ENCODE data around the gene CXCL5.

CXCL5 gene

GRCh38 chr4:73998040-73999011, at the start of gene CXCL5:
Gene CXCL5 (minus strand): TSS chr4:73998677. CDS start chr4:73998581, 96 bp downstream.
- no peak for DNase-seq

GRCh38 chr4:74047152-74047551, 48.7 kb upstream of the CXCL5 start:
- DNase-seq = no peak

- no peak for DNase-seq
Measured at GRCh38 chr4:74045772-74046171, 47.3 kb upstream of the CXCL5 start.

- DNase-seq = no peak
Measured at GRCh38 chr4:74045247-74045646, 46.8 kb upstream of the CXCL5 start.

- DNase-seq = no peak
Measured at GRCh38 chr4:74044677-74045076, 46.2 kb upstream of the CXCL5 start.

- DNase-seq = no peak
Measured at GRCh38 chr4:74042681-74043080, 44.2 kb upstream of the CXCL5 start.

- DNase-seq = no peak
Measured at GRCh38 chr4:74041418-74041817, 42.9 kb upstream of the CXCL5 start.

GRCh38 chr4:74039315-74039763, 40.9 kb upstream of the CXCL5 start:
- DNase-seq = no peak

GRCh38 chr4:74038425-74039314, 40.2 kb upstream of the CXCL5 start, which contains the start of gene CXCL3:
Gene CXCL3 (minus strand): TSS chr4:74038689. CDS start chr4:74038611, 78 bp downstream.
- DNase-seq = peak; percentile 6

- no peak for DNase-seq
Measured at GRCh38 chr4:74038086-74038424, 39.6 kb upstream of the CXCL5 start.

GRCh38 chr4:74037076-74037955, 38.8 kb upstream of the CXCL5 start:
- no peak for DNase-seq

- no peak for DNase-seq
Measured at GRCh38 chr4:74033739-74034138, 35.3 kb upstream of the CXCL5 start.

GRCh38 chr4:74032064-74032463, 33.6 kb upstream of the CXCL5 start:
- DNase-seq = peak; percentile 13

GRCh38 chr4:74031576-74031975, 33.1 kb upstream of the CXCL5 start:
- DNase-seq = no peak

- no peak for DNase-seq
Measured at GRCh38 chr4:74030285-74030684, 31.8 kb upstream of the CXCL5 start.

- DNase-seq = no peak
Measured at GRCh38 chr4:74028504-74028903, 30.0 kb upstream of the CXCL5 start.

GRCh38 chr4:74023709-74024108, 25.2 kb upstream of the CXCL5 start:
- DNase-seq = no peak

GRCh38 chr4:74021601-74022000, 23.1 kb upstream of the CXCL5 start:
- DNase-seq = no peak

- no peak for DNase-seq
Measured at GRCh38 chr4:74018771-74019170, 20.3 kb upstream of the CXCL5 start.

- DNase-seq = no peak
Measured at GRCh38 chr4:74018116-74018515, 19.6 kb upstream of the CXCL5 start.

GRCh38 chr4:74016068-74016467, 17.6 kb upstream of the CXCL5 start:
- DNase-seq = no peak

- DNase-seq = no peak
Measured at GRCh38 chr4:74015126-74015780, 16.8 kb upstream of the CXCL5 start.
